Measurements from ENCODE around the gene BMP5.

Gene BMP5

GRCh38 chr6:55872866-55873265, 2.5 kb downstream of the BMP5 start:
- DNase-seq (ENCODE audit: low read depth) = no peak

GRCh38 chr6:55870181-55870813, 5.1 kb downstream of the BMP5 start:
- DNase-seq (ENCODE audit: low read depth) = no peak

- DNase-seq (ENCODE audit: low read depth) = no peak
Observed at GRCh38 chr6:55869674-55870073, 5.7 kb downstream of the BMP5 start.

GRCh38 chr6:55868771-55869479, 6.5 kb downstream of the BMP5 start:
- DNase-seq (ENCODE audit: low read depth) = no peak

- no peak for DNase-seq (ENCODE audit: low read depth)
Observed at GRCh38 chr6:55868176-55868575, 7.2 kb downstream of the BMP5 start.

GRCh38 chr6:55866128-55866527, 9.3 kb downstream of the BMP5 start:
- DNase-seq (ENCODE audit: low read depth) = no peak

- no peak for DNase-seq (ENCODE audit: low read depth)
Observed at GRCh38 chr6:55853008-55854001, 22.1 kb downstream of the BMP5 start.

GRCh38 chr6:55841341-55841740, 34.0 kb downstream of the BMP5 start:
- no peak for DNase-seq (ENCODE audit: low read depth)

- DNase-seq (ENCODE audit: low read depth) = no peak
Observed at GRCh38 chr6:55839080-55839479, 36.3 kb downstream of the BMP5 start.

GRCh38 chr6:55836945-55837344, 38.4 kb downstream of the BMP5 start:
- DNase-seq (ENCODE audit: low read depth) = no peak

GRCh38 chr6:55836481-55836880, 38.9 kb downstream of the BMP5 start:
- no peak for DNase-seq (ENCODE audit: low read depth)

GRCh38 chr6:55835220-55835619, 40.2 kb downstream of the BMP5 start:
- DNase-seq (ENCODE audit: low read depth) = no peak

GRCh38 chr6:55833284-55833683, 42.1 kb downstream of the BMP5 start:
- no peak for DNase-seq (ENCODE audit: low read depth)

- DNase-seq (ENCODE audit: low read depth) = no peak
Observed at GRCh38 chr6:55827818-55828522, 47.4 kb downstream of the BMP5 start.

- no peak for DNase-seq (ENCODE audit: low read depth)
Observed at GRCh38 chr6:55826941-55827340, 48.4 kb downstream of the BMP5 start.

- DNase-seq (ENCODE audit: low read depth) = no peak
Observed at GRCh38 chr6:55825402-55826051, 49.9 kb downstream of the BMP5 start.

- no peak for DNase-seq (ENCODE audit: low read depth)
Observed at GRCh38 chr6:55822815-55823214, 52.6 kb downstream of the BMP5 start.

GRCh38 chr6:55822005-55822404, 53.4 kb downstream of the BMP5 start:
- no peak for DNase-seq (ENCODE audit: low read depth)

- DNase-seq (ENCODE audit: low read depth) = no peak
Observed at GRCh38 chr6:55820696-55821095, 54.7 kb downstream of the BMP5 start.

GRCh38 chr6:55819811-55820210, 55.6 kb downstream of the BMP5 start:
- no peak for DNase-seq (ENCODE audit: low read depth)

GRCh38 chr6:55818482-55818881, 56.9 kb downstream of the BMP5 start:
- no peak for DNase-seq (ENCODE audit: low read depth)

- no peak for DNase-seq (ENCODE audit: low read depth)
Observed at GRCh38 chr6:55812509-55812908, 62.9 kb downstream of the BMP5 start.
